HG03565 (cell line): ENCODE results near the gene CRIP2.

ENCODE experiments used
- ATAC-seq: cut with Tn5 transposase; IDR thresholded peaks from one replicate; pipeline ENCODE4 v1.9.1; 2021; ENCODE audit warnings: mild to moderate bottlenecking, moderate library complexity; ENCODE audit not compliant: unreplicated experiment

The CRIP2 gene

GRCh38 chr14:105496831-105497591 is 22.4 kb downstream of the CRIP2 start:
- ATAC-seq, result no peak

GRCh38 chr14:105497671-105498429 is 23.2 kb downstream of the CRIP2 start:
- ATAC-seq, result no peak

GRCh38 chr14:105498430-105499255 is 24.0 kb downstream of the CRIP2 start:
- no peak for ATAC-seq

- ATAC-seq, result no peak
Measured at GRCh38 chr14:105499256-105500035, 24.8 kb downstream of the CRIP2 start.

DNA sequence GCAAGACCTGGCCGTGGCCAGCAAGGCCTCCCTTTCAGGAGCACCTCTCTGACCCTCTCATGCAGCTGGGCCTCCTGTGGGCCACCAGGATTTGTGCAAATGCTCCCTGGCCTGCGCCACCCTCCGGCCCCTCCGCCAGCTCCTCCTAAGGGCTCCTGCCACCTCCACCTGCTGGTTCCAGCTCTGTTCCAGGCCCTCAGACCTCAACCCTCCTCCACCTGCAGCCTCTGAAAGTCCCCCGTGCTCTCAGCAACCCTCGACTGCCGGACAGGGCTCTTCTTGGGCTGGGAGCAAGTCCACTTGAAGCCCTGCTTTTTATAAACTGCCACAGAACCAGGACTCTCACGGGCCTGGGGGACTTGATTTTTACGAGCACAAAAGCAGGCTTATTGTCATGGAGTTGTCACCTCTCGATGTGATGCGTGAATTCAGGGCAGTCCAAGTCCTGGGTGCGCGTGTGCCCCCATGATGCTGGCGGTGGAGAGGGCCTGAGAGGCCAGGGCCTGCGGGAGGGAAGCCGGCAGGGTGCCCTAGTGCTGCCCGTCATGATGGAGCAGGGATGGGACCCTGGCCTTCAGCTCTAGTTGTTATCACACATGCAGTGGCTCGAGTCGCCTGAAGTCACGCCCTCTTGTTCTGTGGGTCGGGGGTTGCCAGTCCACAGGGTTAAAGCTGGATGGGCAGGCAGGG is 25.6 kb downstream of the CRIP2 start:
- ATAC-seq, result no peak

GRCh38 chr14:105500726-105501101 is 26.1 kb downstream of the CRIP2 start:
- no peak for ATAC-seq

- no peak for ATAC-seq
Measured at GRCh38 chr14:105501504-105502291, 27.1 kb downstream of the CRIP2 start.

GRCh38 chr14:105502446-105503295 is 28.1 kb downstream of the CRIP2 start:
- ATAC-seq, result no peak

DNA sequence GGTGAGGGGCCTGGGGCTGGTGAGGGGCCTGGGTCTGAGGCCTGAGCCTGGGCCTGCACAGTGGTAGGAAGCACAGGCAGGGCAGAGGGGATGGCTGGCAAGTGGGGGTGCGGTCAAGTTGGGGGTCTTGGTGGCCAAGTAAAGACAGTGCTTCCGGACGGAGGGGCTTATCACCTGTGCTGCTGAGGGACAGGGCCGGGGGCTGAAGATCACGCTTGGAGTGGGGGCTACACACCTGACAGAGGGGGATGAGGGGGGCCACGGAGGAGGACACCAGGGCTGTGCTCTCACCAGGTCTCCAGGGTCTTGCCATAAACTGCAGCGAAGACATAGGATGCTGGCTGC is 28.6 kb downstream of the CRIP2 start:
- ATAC-seq, result no peak

- no peak for ATAC-seq
Measured at GRCh38 chr14:105503935-105504692, 29.5 kb downstream of the CRIP2 start.

DNA sequence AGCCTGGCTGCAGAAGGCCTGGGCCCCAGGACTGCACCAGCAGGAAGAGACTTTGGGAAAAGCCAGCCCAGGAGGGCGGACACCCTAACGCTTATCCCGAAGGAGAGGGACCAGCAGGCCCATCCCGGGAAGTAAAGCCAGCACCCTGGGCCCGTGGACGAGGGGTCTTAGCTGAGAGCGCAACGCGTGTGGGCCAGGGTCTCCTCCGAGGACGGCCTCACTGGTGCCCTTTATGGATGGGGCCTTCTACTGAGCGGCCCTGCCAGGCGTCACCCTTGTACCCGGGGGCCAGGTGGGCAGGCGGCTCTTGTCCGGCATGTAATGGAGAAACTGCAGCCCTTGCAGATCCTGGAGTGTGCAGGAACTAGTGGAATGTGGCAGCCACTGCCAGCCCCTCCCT is 30.5 kb downstream of the CRIP2 start:
- ATAC-seq, result no peak

DNA sequence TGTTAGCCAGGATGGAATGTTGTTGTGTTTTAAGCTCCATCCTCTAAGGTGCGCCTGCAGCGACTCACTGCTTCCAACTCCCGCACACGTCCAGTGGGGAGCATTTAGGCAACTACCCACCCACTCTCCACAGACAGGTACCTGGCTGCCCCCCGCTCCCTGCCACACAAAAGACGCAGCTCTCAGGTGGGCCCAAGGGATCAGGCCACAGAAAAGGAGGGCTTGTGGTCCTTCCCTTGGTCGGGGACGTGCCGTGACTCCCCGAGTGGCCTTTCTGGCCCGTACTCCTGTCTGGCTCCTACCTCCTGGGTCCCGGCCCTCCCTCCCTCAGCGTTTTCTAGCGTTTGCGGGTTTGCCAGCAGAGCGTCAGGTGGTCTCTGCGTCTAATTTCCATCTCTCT is 32.6 kb downstream of the CRIP2 start:
- ATAC-seq, result no peak

DNA sequence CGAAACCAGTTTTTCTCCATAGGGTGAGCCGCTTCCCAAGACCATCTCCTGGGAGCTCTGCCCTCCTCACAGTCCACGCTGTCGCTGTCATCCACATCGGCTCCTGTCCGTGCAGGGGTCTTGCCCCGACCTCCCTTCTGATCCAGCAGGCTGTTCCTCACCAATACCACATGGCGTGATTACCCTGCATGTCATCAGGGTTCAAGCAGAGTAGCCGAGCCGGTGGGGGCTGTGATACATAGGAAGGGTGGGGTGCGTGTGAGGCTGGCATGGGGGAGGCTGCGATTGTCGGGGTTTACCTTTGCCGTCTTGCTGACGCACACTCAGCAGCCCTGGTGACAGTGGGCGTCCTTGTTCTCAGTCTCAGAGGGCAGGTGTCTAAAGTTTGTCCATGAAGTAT is 33.4 kb downstream of the CRIP2 start:
- ATAC-seq, result no peak

DNA sequence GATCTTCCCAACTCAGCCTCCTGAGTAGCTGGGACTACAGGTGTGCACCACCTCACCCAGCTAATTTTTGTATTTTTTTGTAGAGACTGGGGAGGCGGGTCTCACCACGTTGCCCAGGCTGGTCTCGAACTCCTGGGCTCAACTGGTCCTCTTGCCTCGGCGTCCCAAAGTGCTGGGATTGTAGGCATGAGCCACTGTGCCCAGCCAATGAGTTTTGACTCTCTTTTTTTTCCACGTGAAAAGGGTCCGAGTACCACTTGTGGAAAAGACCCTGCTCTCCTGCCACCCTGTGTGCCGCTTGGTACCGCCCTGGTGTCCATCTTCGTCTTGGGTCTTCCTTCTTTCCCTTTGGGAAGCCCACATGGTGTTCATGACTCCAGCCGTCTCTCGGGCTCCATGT is 34.0 kb downstream of the CRIP2 start:
- no peak for ATAC-seq

DNA sequence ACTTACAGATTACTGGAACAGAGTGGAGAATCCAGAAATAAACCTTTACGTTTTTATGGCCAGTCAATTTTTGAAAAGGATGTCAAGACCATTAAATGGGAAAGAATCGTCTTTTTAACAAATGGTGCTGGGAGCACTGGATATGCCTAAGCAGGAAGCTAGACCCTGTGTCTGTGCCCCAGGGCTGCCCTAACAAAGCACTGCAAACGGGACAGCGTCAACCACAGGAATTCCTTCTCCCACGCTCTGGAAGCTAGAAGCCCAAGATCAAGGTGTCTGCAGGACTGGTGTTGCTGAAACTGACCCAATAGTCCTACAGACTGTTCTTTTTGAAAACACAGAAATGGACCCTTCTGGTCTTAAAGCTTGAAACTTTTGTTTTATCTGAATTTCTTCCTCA is 42.5 kb downstream of the CRIP2 start:
- ATAC-seq, result no peak

- no peak for ATAC-seq
Measured at GRCh38 chr14:105519946-105520698, 45.5 kb downstream of the CRIP2 start.

- ATAC-seq, result no peak
Measured at GRCh38 chr14:105525326-105525725, 50.7 kb downstream of the CRIP2 start.
